Vagina (tissue), 2 donors: Measurements from ENCODE around the gene CACNA1C.

Experiments
- POLR2A ChIP-seq, 2 donors: fragments of 450-650 bp; IDR thresholded peaks; one replicate each; pipeline ENCODE4 v1.6.1; 2017; ENCODE audit warnings: antibody characterized with exemption in 2 of 2, mild to moderate bottlenecking in 2 of 2, moderate library complexity in 2 of 2
- POLR2AphosphoS5 ChIP-seq, 2 donors: sonication (generic); formaldehyde crosslinking; IDR thresholded peaks; one replicate each; pipeline ENCODE4 v1.9.0; 2017; ENCODE audit warnings: antibody characterized with exemption in 2 of 2, mild to moderate bottlenecking in 2 of 2, low read depth in 1 of 2; ENCODE audit not compliant: insufficient read depth in 1 of 2
- TF ChIP-seq, protein P1 (sequence below), 3 experiments: fragments of 450-650 bp in 2 of 3; fragments of 200-600 bp in 1 of 3; sonication (generic) in 1 of 3; IDR thresholded peaks; one replicate each; pipeline ENCODE4 v1.5.1; 2017 to 2019; ENCODE audit warnings: antibody characterized with exemption in 3 of 3, mild to moderate bottlenecking in 2 of 3, moderate library complexity in 2 of 3

DNA sequence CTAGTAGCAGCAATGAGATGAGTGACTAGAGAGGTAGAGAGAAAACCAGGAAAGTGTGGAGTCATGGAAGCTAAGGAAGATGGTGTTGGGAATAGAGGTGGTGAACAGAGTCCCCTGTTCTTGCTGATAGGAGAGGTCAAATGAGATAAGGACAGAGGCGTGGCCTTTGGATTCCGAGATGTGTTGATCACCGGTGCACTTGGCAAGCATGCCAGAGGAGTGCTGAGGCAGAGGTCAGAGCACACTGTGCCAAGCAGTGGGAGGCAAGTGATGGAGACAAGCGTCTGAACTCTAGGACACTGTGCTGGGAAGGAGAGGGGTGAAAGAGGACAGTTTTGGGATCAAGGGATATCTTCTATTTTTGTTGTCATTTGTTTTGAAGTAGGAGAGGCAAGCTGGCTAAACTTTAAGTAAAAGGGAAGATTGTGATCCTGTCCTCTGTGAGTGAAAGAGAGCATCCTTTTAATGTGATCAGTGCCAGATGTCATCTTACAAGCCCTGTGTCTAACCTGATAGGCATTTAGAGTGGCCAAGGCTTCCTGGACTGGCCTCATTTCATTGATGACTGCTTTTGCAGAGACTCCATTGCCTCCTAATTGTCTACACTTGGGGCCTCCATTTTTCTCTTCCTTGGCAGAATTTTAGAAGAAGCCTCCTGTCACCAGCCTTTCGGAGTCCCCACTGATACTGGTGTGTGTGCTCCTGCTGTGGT, 336.4 kb downstream of the CACNA1C start:
- TF ChIP-seq, protein P1, sequence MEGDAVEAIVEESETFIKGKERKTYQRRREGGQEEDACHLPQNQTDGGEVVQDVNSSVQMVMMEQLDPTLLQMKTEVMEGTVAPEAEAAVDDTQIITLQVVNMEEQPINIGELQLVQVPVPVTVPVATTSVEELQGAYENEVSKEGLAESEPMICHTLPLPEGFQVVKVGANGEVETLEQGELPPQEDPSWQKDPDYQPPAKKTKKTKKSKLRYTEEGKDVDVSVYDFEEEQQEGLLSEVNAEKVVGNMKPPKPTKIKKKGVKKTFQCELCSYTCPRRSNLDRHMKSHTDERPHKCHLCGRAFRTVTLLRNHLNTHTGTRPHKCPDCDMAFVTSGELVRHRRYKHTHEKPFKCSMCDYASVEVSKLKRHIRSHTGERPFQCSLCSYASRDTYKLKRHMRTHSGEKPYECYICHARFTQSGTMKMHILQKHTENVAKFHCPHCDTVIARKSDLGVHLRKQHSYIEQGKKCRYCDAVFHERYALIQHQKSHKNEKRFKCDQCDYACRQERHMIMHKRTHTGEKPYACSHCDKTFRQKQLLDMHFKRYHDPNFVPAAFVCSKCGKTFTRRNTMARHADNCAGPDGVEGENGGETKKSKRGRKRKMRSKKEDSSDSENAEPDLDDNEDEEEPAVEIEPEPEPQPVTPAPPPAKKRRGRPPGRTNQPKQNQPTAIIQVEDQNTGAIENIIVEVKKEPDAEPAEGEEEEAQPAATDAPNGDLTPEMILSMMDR (IDR thresholded peaks at IDR 0.05) = no peak
- TF ChIP-seq POLR2AphosphoS5 (IDR thresholded peaks at IDR 0.05; ENCODE audit: insufficient read depth in 1 of 2, low read depth in 1 of 2) (no peak), POLR2A (IDR thresholded peaks at IDR 0.05) (no peak)
